Skeletal muscle satellite cell (primary cell): ENCODE measurements around the gene KLHL30.

Experiments used
- H3K27me3 ChIP-seq: 2 replicates; pipeline ENCODE4 v1.7.0; 2013; ENCODE audit warnings: low read length; ENCODE audit not compliant: control insufficient read depth, insufficient read depth
- H3K36me3 ChIP-seq: 2 replicates; pipeline ENCODE4 v1.7.0; 2013; ENCODE audit warnings: mild to moderate bottlenecking, control low read depth, low read length; ENCODE audit not compliant: insufficient read depth
- H3K4me1 ChIP-seq: 2 replicates; pipeline ENCODE4 v1.7.0; 2013; ENCODE audit warnings: low read length; ENCODE audit not compliant: control insufficient read depth, insufficient read depth
- H3K4me2 ChIP-seq: 2 replicates; pipeline ENCODE4 v1.7.0; 2013; ENCODE audit warnings: mild to moderate bottlenecking, low read length
- H3K4me3 ChIP-seq: 2 replicates; pipeline ENCODE4 v1.7.0; 2013; ENCODE audit warnings: low read length
- H3K9ac ChIP-seq: 2 replicates; pipeline ENCODE4 v1.7.0; 2013; ENCODE audit warnings: mild to moderate bottlenecking, low read depth, low read length, moderate library complexity
- H3K9me3 ChIP-seq: replicated peaks from 2 replicates; pipeline ENCODE4 v1.7.0; 2013; ENCODE audit warnings: mild to moderate bottlenecking, control low read depth, low read length

The KLHL30 gene

DNA sequence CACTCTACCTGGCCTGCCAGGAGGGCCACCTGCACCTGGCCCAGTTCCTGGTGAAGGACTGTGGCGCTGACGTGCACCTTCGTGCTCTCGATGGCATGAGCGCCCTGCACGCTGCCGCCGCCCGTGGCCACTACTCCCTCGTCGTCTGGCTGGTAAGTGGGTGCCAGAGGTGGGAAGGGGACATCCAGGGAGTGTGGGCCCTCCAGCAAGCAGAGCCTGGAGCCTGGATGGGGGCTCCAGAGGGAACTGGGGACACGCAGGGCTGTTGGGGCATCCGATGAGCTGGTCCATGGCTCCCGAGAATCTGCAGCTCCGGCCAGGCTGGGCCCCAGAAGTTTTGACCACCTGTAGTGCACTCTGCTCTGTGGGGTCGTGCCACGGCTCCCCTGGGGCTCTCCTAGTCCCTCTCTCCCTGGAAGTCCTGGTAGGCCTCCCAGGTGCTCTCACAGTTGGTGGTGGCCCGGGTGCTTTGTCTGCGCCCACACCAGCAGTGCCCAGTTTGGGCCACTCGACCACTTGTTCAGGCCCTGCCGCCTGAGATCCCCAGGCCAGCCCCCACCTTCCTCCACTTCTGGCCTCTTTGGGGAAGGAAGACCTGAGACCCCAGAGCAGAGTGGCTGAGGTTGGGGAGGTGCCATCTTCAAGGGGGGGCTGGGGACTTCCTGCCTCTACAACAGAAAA, 33.6 kb upstream of the KLHL30 start:
- H3K4me2 ChIP-seq, result no peak overlapping the region
- H3K27me3 ChIP-seq, result peaks cover 14% of the 10 kb centered on the region
- no peaks in the 10 kb centered on the region for H3K9me3 ChIP-seq
- H3K9ac ChIP-seq, result no peak overlapping the region
- peaks cover 5% of the 10 kb centered on the region for H3K4me1 ChIP-seq
- H3K36me3 ChIP-seq, result no peaks in the 10 kb centered on the region
- no peak overlapping the region for H3K4me3 ChIP-seq

DNA sequence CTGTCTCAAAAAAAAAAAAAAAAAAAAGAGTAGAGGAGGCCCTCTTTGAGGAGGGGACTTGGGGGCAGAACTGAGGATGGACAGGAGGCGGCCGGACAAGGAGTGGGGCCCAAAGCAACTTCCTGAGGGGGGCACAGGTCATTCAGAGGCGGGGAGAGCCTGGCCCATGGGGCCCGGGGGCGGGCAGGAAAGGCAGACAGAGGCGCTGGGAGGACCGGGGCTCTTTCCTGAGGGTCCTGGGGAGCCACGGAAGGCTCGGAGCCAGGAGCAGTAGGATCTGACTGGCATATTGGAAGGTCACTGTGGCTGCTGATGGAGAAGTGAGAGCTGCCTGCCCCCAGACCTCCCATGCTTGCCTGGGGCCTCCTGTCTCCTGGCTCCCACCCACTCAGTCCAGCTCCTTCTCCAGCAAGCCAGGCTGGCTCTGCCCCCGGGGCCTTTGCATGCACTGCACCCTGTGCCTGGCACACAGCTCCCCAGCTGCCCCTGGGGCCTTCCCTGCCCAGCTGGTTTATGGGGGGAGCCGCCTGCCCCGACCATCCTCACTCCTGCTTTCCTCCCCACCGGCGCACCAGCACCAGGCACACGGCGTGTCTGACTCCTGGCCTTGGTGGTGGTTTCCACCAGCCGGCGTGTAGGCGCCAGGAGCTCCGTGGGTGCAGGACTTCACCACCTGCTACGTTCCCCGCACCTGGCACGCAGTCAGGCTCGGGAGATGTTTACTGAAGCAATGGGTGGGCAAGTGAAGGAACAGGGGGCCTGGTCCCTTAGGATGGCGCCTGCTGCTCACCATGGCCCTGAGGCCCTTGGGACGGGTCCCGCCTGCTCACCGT, 32.7 kb upstream of the KLHL30 start:
- Histone ChIP-seq H3K27me3 (peaks cover 14% of the 10 kb centered on the region), H3K9ac (no peak overlapping the region)

DNA sequence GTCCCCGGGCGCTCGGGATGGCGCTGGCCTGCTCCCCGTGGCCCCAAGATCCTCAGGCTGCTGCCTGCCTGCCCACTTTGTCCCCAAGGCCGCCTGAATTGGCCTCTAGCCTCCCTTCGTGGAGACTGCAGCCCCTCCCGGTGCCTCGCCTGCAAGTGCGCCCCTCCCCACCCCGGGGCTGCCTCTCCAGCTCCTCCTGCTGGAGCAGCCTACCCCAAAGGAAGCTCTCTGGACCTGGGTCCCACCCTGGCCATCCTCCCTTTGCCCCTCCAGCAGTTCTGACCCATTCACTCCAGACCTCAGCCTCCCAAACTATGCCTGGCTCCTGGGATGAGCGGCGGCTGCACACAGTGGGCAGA, 32.1 kb upstream of the KLHL30 start:
- H3K36me3 ChIP-seq, result no peaks in the 10 kb centered on the region
- H3K9ac ChIP-seq, result no peak overlapping the region
- H3K4me3 ChIP-seq, result no peak overlapping the region
- H3K9me3 ChIP-seq, result no peaks in the 10 kb centered on the region
- H3K27me3 ChIP-seq, result peaks cover 14% of the 10 kb centered on the region
- peaks cover 5% of the 10 kb centered on the region for H3K4me1 ChIP-seq
- H3K4me2 ChIP-seq, result no peak overlapping the region

More for the DNA sequence above, 32.7 kb upstream of the KLHL30 start:
- Histone ChIP-seq H3K4me1 (peaks cover 5% of the 10 kb centered on the region), H3K4me2 (no peak overlapping the region), H3K9me3 (no peaks in the 10 kb centered on the region), H3K36me3 (no peaks in the 10 kb centered on the region), H3K4me3 (no peak overlapping the region)

DNA sequence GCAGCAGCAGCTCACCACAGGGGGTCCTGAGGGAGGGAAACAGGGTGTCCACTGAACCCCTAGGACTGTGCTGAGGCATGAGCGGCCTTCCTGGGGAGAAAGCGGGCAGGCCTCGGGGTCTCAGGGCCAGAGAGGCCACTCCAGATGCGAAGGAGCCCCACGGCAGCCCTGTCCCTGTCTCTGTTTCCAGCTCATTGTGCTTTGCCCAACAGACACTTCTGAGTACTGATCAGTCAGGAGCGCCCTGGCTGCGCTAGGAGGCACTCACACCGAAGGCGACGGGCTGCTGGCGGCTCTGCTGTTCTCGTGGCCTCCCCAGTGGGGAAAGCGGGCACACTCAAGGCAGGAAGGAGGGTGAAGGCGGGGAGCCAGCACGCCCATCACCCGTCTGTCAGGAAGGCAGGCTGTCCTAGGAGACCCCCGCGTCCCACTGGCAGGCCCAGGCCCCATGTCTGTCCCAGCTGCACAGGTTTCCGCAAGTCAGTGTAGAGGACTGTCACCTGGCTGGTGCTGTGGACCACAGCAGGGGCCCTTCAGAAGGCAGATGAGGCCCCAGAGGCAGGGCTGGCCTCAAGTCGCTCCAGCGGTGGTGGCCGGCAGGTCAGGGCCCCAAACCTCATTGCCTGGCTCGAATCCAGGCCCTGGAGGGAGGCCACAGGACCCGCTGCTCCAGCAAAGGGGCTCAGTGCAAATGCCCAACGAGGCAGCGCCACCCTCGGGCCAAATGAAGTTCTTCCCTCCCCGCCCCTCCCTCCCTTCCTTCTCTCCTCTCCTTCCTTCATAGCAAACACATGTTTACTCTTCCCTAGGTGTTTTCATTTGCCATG, 31.6 kb upstream of the KLHL30 start:
- Histone ChIP-seq H3K4me1 (peaks cover 5% of the 10 kb centered on the region), H3K4me3 (no peak overlapping the region), H3K9me3 (no peaks in the 10 kb centered on the region), H3K4me2 (no peak overlapping the region), H3K27me3 (peaks cover 14% of the 10 kb centered on the region), H3K9ac (no peak overlapping the region), H3K36me3 (no peaks in the 10 kb centered on the region)

DNA sequence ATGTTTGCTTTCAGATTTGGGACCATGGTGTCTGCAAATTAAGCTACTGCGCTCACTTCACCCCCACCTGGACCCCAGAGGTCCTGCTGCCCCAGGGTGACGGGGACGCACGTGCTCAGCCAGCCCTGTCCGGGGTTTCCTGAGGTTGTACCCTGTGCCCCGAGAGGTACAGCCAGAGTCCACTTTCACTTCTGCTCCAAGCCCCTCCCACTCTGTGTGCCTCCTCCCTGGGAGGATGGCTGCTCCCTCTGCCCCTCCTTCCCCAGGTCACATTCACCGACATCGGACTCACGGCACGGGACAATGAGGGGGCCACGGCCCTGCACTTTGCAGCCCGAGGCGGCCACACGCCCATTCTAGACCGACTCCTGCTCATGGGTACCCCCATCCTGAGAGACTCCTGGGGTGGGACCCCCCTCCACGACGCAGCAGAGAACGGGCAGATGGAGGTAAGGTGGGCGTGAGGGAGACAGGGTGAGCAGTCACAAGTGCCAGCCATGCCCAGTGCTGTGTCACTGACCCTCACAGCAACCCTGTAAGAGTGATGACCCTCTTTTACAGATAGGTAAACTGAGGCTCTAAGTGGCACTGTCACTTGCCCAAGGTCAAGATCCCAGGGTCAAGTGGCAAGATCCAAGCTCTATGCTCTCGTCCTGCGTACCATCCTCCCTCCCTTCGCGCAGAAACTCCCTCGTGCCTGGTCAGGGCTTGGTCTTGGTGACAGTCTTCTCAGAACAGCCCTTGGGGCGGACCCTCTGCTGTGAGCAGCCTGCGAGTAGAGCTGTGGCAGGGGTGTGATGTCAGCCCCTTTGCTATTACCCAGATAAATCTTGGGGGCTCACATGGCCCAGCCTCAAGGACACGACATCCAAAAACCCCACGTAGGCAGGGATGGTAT, 30.7 kb upstream of the KLHL30 start:
- H3K27me3 ChIP-seq, result peaks cover 14% of the 10 kb centered on the region

DNA sequence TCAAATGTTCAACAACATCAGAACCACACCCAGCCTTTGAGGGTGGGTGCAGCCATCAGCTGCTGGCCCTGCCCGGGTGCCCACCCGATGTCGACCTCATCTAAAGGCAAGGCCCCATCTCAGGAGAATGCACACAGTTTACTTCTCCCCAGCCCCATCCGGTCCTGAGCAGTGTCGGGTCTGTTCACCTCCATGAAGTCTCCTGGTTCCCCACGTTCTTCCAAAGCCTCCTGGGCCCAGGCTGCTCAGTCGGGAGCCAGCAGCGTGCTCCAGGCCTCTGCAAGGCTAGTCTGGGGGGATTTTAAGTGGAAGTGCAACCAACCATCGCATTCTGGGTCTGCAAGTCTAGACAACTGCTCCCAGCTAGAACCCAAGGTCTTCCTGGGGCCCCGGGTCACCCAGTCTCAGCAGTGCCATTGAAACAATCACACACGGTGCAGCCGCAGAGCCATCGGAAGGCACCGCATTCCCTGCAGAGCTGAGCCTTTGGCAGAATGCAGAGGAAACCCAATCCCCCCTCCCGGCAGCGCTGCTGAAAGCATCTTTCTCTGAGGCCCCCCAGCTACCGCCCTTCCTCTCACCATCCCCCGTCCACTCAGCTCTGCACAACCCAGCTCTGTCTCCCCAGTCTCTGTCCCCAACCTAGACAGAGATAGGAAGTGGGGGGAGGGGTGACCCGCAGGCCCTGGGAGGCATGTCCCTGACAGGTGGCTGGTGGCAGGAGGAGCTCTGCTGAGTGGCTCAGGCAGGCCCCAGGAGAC, 29.9 kb upstream of the KLHL30 start:
- Histone ChIP-seq H3K9me3 (peaks cover 3% of the 10 kb centered on the region), H3K27me3 (peaks cover 14% of the 10 kb centered on the region), H3K9ac (no peak overlapping the region), H3K4me3 (no peak overlapping the region), H3K4me1 (peaks cover 5% of the 10 kb centered on the region), H3K4me2 (no peak overlapping the region), H3K36me3 (no peaks in the 10 kb centered on the region)

More for the DNA sequence above, 30.7 kb upstream of the KLHL30 start:
- Histone ChIP-seq H3K9ac (no peak overlapping the region), H3K36me3 (no peaks in the 10 kb centered on the region), H3K4me2 (no peak overlapping the region), H3K4me1 (peaks cover 5% of the 10 kb centered on the region), H3K4me3 (no peak overlapping the region), H3K9me3 (peaks cover 3% of the 10 kb centered on the region)

DNA sequence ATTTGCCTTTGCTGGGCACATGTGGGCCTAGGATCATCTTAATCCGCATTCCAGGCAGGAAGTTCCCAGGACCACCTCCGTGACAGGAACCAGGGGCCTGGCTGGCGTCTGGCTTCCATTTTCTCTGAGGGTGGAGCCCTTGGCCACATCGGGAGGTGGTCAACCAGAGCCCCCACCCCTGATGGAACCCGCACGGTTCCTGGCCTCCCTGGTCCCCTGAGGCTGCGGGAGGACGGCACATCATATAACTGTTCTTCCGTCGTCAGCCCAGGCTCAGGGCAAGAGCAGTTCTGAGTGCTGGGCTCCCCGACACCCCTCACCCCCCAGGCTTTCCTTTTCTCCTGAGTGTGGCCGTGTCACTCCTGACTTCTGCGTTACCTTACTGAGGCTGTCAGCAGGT, 24.9 kb upstream of the KLHL30 start:
- no peak overlapping the region for H3K9ac ChIP-seq
- H3K4me1 ChIP-seq, result peaks cover 7% of the 10 kb centered on the region

DNA sequence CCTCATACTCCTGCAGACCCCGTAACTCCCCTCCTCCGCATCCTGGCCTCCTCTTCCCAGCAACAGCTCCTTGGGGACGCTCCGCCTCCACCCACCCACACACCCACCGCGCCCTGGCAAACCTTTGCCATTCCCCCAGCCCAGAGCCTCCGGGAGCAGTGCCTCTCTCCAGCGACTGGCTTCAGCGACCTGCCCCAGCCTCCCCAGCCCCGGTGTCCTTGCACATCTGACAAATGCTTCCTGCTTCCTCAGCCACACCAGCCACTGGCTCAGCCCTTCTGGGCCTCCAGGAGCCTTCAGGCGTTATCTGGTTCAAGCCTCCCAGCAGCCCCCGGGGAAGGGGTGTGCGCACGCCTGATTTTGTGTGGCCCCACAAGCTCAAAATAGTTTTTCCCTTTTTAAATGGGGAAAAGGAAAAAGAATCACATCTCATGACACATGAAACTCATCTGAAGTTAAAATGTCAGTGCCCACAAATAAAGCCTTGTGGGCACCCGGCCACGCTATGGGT, 24.1 kb upstream of the KLHL30 start:
- no peak overlapping the region for H3K4me2 ChIP-seq
- H3K4me1 ChIP-seq, result peaks cover 3% of the 10 kb centered on the region
- H3K9ac ChIP-seq, result no peak overlapping the region
- peaks cover 12% of the 10 kb centered on the region for H3K27me3 ChIP-seq
- H3K36me3 ChIP-seq, result no peaks in the 10 kb centered on the region
- H3K9me3 ChIP-seq, result peaks cover 3% of the 10 kb centered on the region
- no peak overlapping the region for H3K4me3 ChIP-seq

More for the DNA sequence above, 24.9 kb upstream of the KLHL30 start:
- peaks cover 9% of the 10 kb centered on the region for H3K27me3 ChIP-seq
- H3K36me3 ChIP-seq, result no peaks in the 10 kb centered on the region
- H3K4me3 ChIP-seq, result no peak overlapping the region
- H3K9me3 ChIP-seq, result peaks cover 3% of the 10 kb centered on the region
- H3K4me2 ChIP-seq, result no peak overlapping the region

DNA sequence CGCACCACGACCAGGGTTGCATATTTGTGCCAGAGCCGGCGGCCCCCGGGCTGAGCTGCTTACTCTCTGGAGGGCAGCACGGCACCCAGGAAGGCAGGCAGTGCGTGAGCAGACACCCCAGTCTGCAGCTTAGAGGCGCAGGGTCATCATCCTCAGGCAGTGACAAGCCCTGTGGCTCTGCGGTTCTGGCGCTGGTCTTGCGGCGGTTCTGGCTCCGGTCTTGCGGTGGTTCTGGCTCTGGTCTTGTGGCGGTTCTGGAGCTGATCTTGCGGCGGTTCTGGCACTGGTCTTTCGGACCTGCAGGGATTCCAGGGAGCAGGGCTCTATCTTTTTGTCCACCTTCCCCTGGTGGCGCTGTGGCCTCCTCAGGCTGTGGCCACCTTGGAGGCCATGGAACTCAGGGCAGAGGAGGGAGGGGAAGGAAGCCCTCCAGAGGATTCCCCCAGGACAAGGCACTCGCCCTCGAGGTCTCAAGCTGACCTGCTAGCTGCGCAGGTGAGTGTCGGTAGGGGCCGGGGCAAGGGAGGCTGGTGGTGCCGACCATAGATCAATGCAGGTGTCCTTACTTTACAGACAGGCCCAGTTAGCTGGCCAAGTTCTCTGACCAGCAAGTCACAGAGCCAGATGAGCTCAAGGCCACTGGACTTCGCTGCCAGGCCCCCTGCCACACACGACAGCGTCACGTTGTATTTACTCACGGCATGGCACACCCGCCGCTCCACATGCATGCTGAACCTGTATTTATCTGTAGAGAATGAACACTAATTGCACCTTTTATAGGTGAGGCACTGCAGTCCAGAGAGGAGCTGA, 23.4 kb upstream of the KLHL30 start:
- peaks cover 14% of the 10 kb centered on the region for H3K27me3 ChIP-seq
- H3K9me3 ChIP-seq, result peaks cover 3% of the 10 kb centered on the region
- no peak overlapping the region for H3K9ac ChIP-seq
- no peak overlapping the region for H3K4me2 ChIP-seq
- H3K36me3 ChIP-seq, result no peaks in the 10 kb centered on the region
- no peak overlapping the region for H3K4me3 ChIP-seq
- H3K4me1 ChIP-seq, result peaks cover 3% of the 10 kb centered on the region
